Measurements from ENCODE around the gene STK32C. TPM values are rescaled to one million over a fixed set of nuclear protein-coding genes. Genes with fewer than 3 reads are reported as not detected.

STK32C gene
- polyA plus RNA-seq, 2 donors, result 4.5 to 5.6 TPM

DNA sequence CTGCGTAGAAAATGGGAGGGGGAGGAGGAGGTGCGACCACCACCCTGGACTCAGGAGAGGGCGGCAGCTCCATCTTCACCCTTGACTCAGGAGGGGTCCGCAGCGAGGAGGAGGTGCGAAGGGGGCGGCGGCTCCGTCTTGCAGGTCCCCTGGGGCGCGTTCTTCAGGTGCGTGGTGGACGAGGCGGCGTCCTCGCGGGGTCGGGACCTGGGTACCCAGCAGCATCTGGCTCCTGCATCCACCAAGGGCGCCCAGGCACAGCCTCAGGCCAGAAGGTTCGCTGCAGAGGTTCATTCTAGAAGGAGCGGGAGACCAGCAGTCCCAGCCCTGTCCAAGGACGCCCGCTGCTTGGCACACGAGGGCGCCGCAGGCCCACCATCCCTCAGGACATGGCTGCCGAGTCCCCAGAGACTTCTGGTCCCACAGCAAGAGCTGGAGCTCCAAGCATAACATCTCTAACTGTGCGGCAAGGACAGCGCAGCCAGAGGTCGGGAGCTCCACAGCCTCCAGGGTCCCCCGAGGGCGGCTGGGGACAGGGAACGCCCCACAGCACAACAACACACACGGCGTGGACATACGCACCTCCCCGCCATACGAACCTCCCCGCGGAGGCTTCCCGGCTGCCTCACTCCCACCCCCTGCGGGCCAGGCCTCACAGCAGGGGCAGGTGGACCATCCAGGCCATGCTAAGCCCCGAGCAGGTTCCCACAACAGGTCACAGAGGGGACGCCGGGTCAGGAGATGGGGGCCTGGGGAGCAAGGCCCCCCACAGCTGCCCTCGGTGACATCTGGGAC is 137.8 kb downstream of the STK32C start:
- H3K27ac ChIP-seq (ENCODE audit: low read depth in 2 of 2, low read length in 1 of 2), result no peak overlapping the region
- H3K27me3 ChIP-seq (ENCODE audit: control insufficient read depth in 1 of 2, insufficient read depth in 2 of 2, low read length in 2 of 2), result no peaks in the 10 kb centered on the region
- no peaks in the 10 kb centered on the region for H3K4me1 ChIP-seq (ENCODE audit: control insufficient read depth in 2 of 2, insufficient read depth in 2 of 2, low read length in 1 of 2)
- peaks cover 0 to 4% of the 10 kb centered on the region in 2 donors for H3K9me3 ChIP-seq (ENCODE audit: control insufficient read depth in 2 of 2, insufficient read depth in 1 of 2, low read depth in 1 of 2, low read length in 1 of 2)
- H3K4me3 ChIP-seq (ENCODE audit: low read depth in 1 of 2, low read length in 2 of 2), result no peak overlapping the region
- H3K36me3 ChIP-seq (ENCODE audit: control insufficient read depth in 2 of 2, insufficient read depth in 2 of 2, low read length in 1 of 2), result peaks cover 0 to 3% of the 10 kb centered on the region in 2 donors
- WGBS, 2 donors, result 86 to 89% methylated on average over 41 to 46 of the region's 46 CpGs

GRCh38 chr10:132169031-132169765 is 138.6 kb downstream of the STK32C start:
- Histone ChIP-seq H3K27me3 (ENCODE audit: control insufficient read depth in 1 of 2, insufficient read depth in 2 of 2, low read length in 2 of 2) (no peaks in the 10 kb centered on the region), H3K36me3 (ENCODE audit: control insufficient read depth in 2 of 2, insufficient read depth in 2 of 2, low read length in 1 of 2) (peaks cover 0 to 3% of the 10 kb centered on the region in 2 donors), H3K4me3 (ENCODE audit: low read depth in 1 of 2, low read length in 2 of 2) (no peak overlapping the region), H3K9me3 (ENCODE audit: control insufficient read depth in 2 of 2, insufficient read depth in 1 of 2, low read depth in 1 of 2, low read length in 1 of 2) (peaks cover 0 to 4% of the 10 kb centered on the region in 2 donors), H3K4me1 (ENCODE audit: control insufficient read depth in 2 of 2, insufficient read depth in 2 of 2, low read length in 1 of 2) (no peaks in the 10 kb centered on the region), H3K27ac (ENCODE audit: low read depth in 2 of 2, low read length in 1 of 2) (no peak overlapping the region)
- 89 to 90% methylated on average over 42 of the region's 42 CpGs for WGBS, 2 donors

GRCh38 chr10:132168571-132169030 is 139.1 kb downstream of the STK32C start:
- 67 to 78% methylated on average over 27 to 28 of the region's 28 CpGs for WGBS, 2 donors
- peaks cover 0 to 4% of the 10 kb centered on the region in 2 donors for H3K9me3 ChIP-seq (ENCODE audit: control insufficient read depth in 2 of 2, insufficient read depth in 1 of 2, low read depth in 1 of 2, low read length in 1 of 2)
- no peaks in the 10 kb centered on the region for H3K4me1 ChIP-seq (ENCODE audit: control insufficient read depth in 2 of 2, insufficient read depth in 2 of 2, low read length in 1 of 2)
- H3K27ac ChIP-seq (ENCODE audit: low read depth in 2 of 2, low read length in 1 of 2), result no peak overlapping the region
- no peaks in the 10 kb centered on the region for H3K27me3 ChIP-seq (ENCODE audit: control insufficient read depth in 1 of 2, insufficient read depth in 2 of 2, low read length in 2 of 2)
- H3K36me3 ChIP-seq (ENCODE audit: control insufficient read depth in 2 of 2, insufficient read depth in 2 of 2, low read length in 1 of 2), result peaks cover 0 to 3% of the 10 kb centered on the region in 2 donors
- no peak overlapping the region for H3K4me3 ChIP-seq (ENCODE audit: low read depth in 1 of 2, low read length in 2 of 2)

GRCh38 chr10:132167976-132168375 is 139.8 kb downstream of the STK32C start:
- Histone ChIP-seq H3K27ac (ENCODE audit: low read depth in 2 of 2, low read length in 1 of 2) (no peak overlapping the region), H3K9me3 (ENCODE audit: control insufficient read depth in 2 of 2, insufficient read depth in 1 of 2, low read depth in 1 of 2, low read length in 1 of 2) (peaks cover 0 to 3% of the 10 kb centered on the region in 2 donors), H3K36me3 (ENCODE audit: control insufficient read depth in 2 of 2, insufficient read depth in 2 of 2, low read length in 1 of 2) (peaks cover 0 to 3% of the 10 kb centered on the region in 2 donors), H3K27me3 (ENCODE audit: control insufficient read depth in 1 of 2, insufficient read depth in 2 of 2, low read length in 2 of 2) (no peaks in the 10 kb centered on the region), H3K4me1 (ENCODE audit: control insufficient read depth in 2 of 2, insufficient read depth in 2 of 2, low read length in 1 of 2) (peaks cover 2 to 4% of the 10 kb centered on the region in 2 donors), H3K4me3 (ENCODE audit: low read depth in 1 of 2, low read length in 2 of 2) (no peak overlapping the region)
- 85 to 90% methylated on average over 17 of the region's 17 CpGs for WGBS, 2 donors

DNA sequence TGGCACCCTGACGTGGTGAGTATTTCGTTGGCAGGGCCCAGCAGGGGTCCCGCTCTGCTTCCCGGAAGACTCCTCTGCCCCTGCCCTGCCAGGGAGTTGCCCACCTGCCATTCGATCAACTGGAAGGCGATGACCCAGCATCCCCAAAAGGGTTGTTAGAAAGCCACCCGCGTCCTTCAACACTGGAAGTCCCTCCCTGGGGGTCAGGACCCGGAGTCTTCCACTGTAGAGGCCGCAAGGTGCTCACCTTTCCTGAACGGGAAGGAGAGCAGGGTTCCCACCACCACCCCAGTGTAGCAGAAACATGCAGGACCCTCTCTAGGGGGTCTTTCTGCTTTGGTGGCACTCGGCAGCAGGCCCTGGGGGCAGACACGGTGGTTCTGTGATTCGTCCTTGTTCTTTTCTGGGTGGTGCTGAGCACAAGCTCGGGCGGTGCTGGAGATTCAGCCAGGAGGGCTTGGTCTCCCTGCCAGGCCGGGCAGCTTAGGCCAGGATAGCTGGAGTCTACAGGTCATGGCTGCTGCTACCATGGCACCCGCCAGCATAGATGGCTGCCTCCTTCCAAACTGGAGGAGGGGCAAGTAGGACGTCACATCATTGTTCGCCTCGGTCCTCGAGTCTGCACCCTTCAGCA is 140.6 kb downstream of the STK32C start:
- Histone ChIP-seq H3K36me3 (ENCODE audit: control insufficient read depth in 2 of 2, insufficient read depth in 2 of 2, low read length in 1 of 2) (peaks cover 0 to 3% of the 10 kb centered on the region in 2 donors), H3K27me3 (ENCODE audit: control insufficient read depth in 1 of 2, insufficient read depth in 2 of 2, low read length in 2 of 2) (no peaks in the 10 kb centered on the region)
- WGBS, 2 donors, result 84 to 86% methylated on average over 22 of the region's 22 CpGs

GRCh38 chr10:132166216-132166950 is 141.4 kb downstream of the STK32C start:
- 83 to 89% methylated on average over 23 of the region's 23 CpGs for WGBS, 2 donors
- Histone ChIP-seq H3K9me3 (ENCODE audit: control insufficient read depth in 2 of 2, insufficient read depth in 1 of 2, low read depth in 1 of 2, low read length in 1 of 2) (peaks cover 0 to 3% of the 10 kb centered on the region in 2 donors), H3K36me3 (ENCODE audit: control insufficient read depth in 2 of 2, insufficient read depth in 2 of 2, low read length in 1 of 2) (peaks cover 0 to 3% of the 10 kb centered on the region in 2 donors), H3K27ac (ENCODE audit: low read depth in 2 of 2, low read length in 1 of 2) (no peak overlapping the region), H3K27me3 (ENCODE audit: control insufficient read depth in 1 of 2, insufficient read depth in 2 of 2, low read length in 2 of 2) (no peaks in the 10 kb centered on the region), H3K4me3 (ENCODE audit: low read depth in 1 of 2, low read length in 2 of 2) (no peak overlapping the region), H3K4me1 (ENCODE audit: control insufficient read depth in 2 of 2, insufficient read depth in 2 of 2, low read length in 1 of 2) (peaks cover 4 to 5% of the 10 kb centered on the region in 2 donors)

More for the DNA sequence above, 140.6 kb downstream of the STK32C start:
- no peak overlapping the region for H3K4me3 ChIP-seq (ENCODE audit: low read depth in 1 of 2, low read length in 2 of 2)
- H3K9me3 ChIP-seq (ENCODE audit: control insufficient read depth in 2 of 2, insufficient read depth in 1 of 2, low read depth in 1 of 2, low read length in 1 of 2), result peaks cover 0 to 3% of the 10 kb centered on the region in 2 donors
- H3K27ac ChIP-seq (ENCODE audit: low read depth in 2 of 2, low read length in 1 of 2), result no peak overlapping the region
- H3K4me1 ChIP-seq (ENCODE audit: control insufficient read depth in 2 of 2, insufficient read depth in 2 of 2, low read length in 1 of 2), result peaks cover 4 to 5% of the 10 kb centered on the region in 2 donors

GRCh38 chr10:132165416-132165980 is 142.3 kb downstream of the STK32C start:
- whole genome bisulfite sequencing, 2 donors, result 76 to 83% methylated on average over 21 of the region's 21 CpGs
- peaks cover 4 to 5% of the 10 kb centered on the region in 2 donors for H3K4me1 ChIP-seq (ENCODE audit: control insufficient read depth in 2 of 2, insufficient read depth in 2 of 2, low read length in 1 of 2)
- no peaks in the 10 kb centered on the region for H3K27me3 ChIP-seq (ENCODE audit: control insufficient read depth in 1 of 2, insufficient read depth in 2 of 2, low read length in 2 of 2)
- H3K36me3 ChIP-seq (ENCODE audit: control insufficient read depth in 2 of 2, insufficient read depth in 2 of 2, low read length in 1 of 2), result peaks cover 0 to 3% of the 10 kb centered on the region in 2 donors
- no peak overlapping the region for H3K4me3 ChIP-seq (ENCODE audit: low read depth in 1 of 2, low read length in 2 of 2)
- no peak overlapping the region for H3K27ac ChIP-seq (ENCODE audit: low read depth in 2 of 2, low read length in 1 of 2)
- peaks cover 0 to 3% of the 10 kb centered on the region in 2 donors for H3K9me3 ChIP-seq (ENCODE audit: control insufficient read depth in 2 of 2, insufficient read depth in 1 of 2, low read depth in 1 of 2, low read length in 1 of 2)

DNA sequence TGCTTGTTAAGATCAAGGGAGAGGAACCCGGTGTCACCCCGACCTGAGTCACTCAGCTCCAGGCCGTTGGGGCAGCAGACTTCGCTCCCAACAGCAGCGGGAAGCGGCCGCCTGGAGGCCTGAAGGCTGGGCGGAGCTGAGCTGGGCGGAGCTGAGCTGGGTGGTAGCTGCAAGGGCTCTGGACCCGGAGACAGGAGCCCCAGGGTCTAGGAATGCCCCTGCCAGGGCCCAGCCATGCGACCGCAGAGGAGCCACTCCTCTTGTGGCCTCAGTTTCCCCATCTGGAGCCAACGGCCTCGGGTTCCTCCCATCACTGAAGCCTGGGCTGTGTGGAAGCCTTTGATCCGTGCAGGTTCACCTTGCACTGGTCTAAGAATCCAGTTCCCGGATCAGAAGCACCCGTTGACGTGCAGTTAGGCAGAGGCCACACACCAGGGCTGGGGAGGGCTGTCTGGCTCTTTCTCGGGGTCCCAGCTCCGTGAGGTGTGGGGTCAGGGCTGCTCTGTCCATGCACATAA is 142.9 kb downstream of the STK32C start:
- no peak overlapping the region for H3K4me3 ChIP-seq (ENCODE audit: low read depth in 1 of 2, low read length in 2 of 2)
- no peaks in the 10 kb centered on the region for H3K27me3 ChIP-seq (ENCODE audit: control insufficient read depth in 1 of 2, insufficient read depth in 2 of 2, low read length in 2 of 2)
- peaks cover 4 to 5% of the 10 kb centered on the region in 2 donors for H3K4me1 ChIP-seq (ENCODE audit: control insufficient read depth in 2 of 2, insufficient read depth in 2 of 2, low read length in 1 of 2)
- peaks cover 0 to 3% of the 10 kb centered on the region in 2 donors for H3K9me3 ChIP-seq (ENCODE audit: control insufficient read depth in 2 of 2, insufficient read depth in 1 of 2, low read depth in 1 of 2, low read length in 1 of 2)
- 40 to 42% methylated on average over 18 to 20 of the region's 20 CpGs for WGBS, 2 donors
- H3K27ac ChIP-seq (ENCODE audit: low read depth in 2 of 2, low read length in 1 of 2), result no peak overlapping the region
- peaks cover 0 to 3% of the 10 kb centered on the region in 2 donors for H3K36me3 ChIP-seq (ENCODE audit: control insufficient read depth in 2 of 2, insufficient read depth in 2 of 2, low read length in 1 of 2)

Measured in esophagus (tissue), 2 donors.